Ovary (tissue), 9 donors: ENCODE results near the gene SLC9A9. TPM values are rescaled to one million over a fixed set of nuclear protein-coding genes. Genes with fewer than 3 reads are reported as not detected.

ENCODE experiments used
- DNase-seq, 5 donors: peaks; one replicate each; pipeline ENCODE4 v3.0.0-alpha.2; 2019 to 2020
- H3K27ac ChIP-seq, 2 donors: fragments of 200-600 bp; one replicate each; pipeline versions ENCODE4 v1.5.1 to v1.8.0; 2019 to 2022
- H3K27me3 ChIP-seq: fragments of 200-600 bp; one replicate; pipeline ENCODE4 v1.8.0; 2022
- H3K36me3 ChIP-seq: fragments of 200-600 bp; sonication (generic); one replicate; pipeline ENCODE4 v1.5.1; 2019
- H3K4me1 ChIP-seq: one replicate; pipeline ENCODE4 v1.8.1; 2013; ENCODE audit warnings: mild to moderate bottlenecking, moderate library complexity; ENCODE audit not compliant: insufficient read depth
- H3K4me3 ChIP-seq: fragments of 200-600 bp; sonication (generic); one replicate; pipeline ENCODE4 v1.5.1; 2017
- H3K9me3 ChIP-seq, 2 donors: fragments of 200-600 bp in 1 of 2; sonication (generic) in 1 of 2; one replicate each; pipeline versions ENCODE4 v1.5.1 to v1.8.1; 2013 to 2019; ENCODE audit warnings: mild to moderate bottlenecking in 1 of 2, moderate library complexity in 1 of 2
- CTCF ChIP-seq, 3 donors: fragments of 450-650 bp in 2 of 3; fragments of 200-600 bp in 1 of 3; IDR thresholded peaks; one replicate each; pipeline versions ENCODE4 v1.5.1 to v1.8.0; 2016 to 2022; ENCODE audit warnings: antibody characterized with exemption in 3 of 3, mild to moderate bottlenecking in 1 of 3
- EP300 ChIP-seq: sonication (generic); formaldehyde crosslinking; IDR thresholded peaks from one replicate; pipeline ENCODE4 v1.6.1; 2017; ENCODE audit warnings: antibody characterized with exemption
- POLR2A ChIP-seq: fragments of 450-650 bp; IDR thresholded peaks from one replicate; pipeline ENCODE4 v1.6.1; 2017; ENCODE audit warnings: antibody characterized with exemption, mild to moderate bottlenecking, moderate library complexity
- WGBS, 3 donors: extraction: QIAGEN DNeasy Blood & Tissue Kit in 1 of 3; methylation state at CpG; one replicate each; pipeline versions ENCODE4 v1.1.5 to v1.1.7; 2013 to 2017; 5-methylcytosine and 5-hydroxymethylcytosine counted together
- intact Hi-C, 4 donors: fragments of 100-400 bp; cut with DNase I; formaldehyde crosslinking; loops; one replicate each; pipeline versions ENCODE4 v1.11.0 to v1.15.1; 2022 to 2023
- polyA plus RNA-seq, 2 donors: library from polyadenylated mRNA; stranded (reverse); fragments of 200-250 nt in 1 of 2; fragments of 350-450 nt in 1 of 2; fragmentation: Illumina TruSeq in 1 of 2; extraction: RNeasy Lipid Tissue Mini Kit (QIAGEN cat#74804) in 1 of 2; gene quantifications; one replicate each; pipeline ENCODE4 v1.2.3, GENCODE V29; 2013 to 2014
- total RNA-seq, 7 donors: library from RNA; depleted of rRNA in 2 of 7; stranded (reverse); fragments of >200 nt in 2 of 7; fragmentation: NEBNext Ultra II Directional in 3 of 7; extraction: Animal tissue kit (Norgen Biotek cat#: 25700) in 3 of 7; gene quantifications; one replicate each; pipeline versions ENCODE4 v1.1.0 to v1.2.4, GENCODE V29; 2016 to 2023
- donor health status: DM: no; HTN: no; CAD: no; lungs with moderate emphysema.
- donor health status: DM: no; HTN: no; CAD: no.
- donor health status: Bipolar disorder and iron deficiency.
- donor health status: DM: yes; HTN: yes; CAD: no.
- donor health status: DM: no; HTN: no; CAD: no.
- donor health status: DM: yes; HTN: yes; CAD: no.

SLC9A9 gene
- total and polyA plus RNA-seq, 9 donors: 7.0 to 22.7 (median 13.5) TPM

- TF ChIP-seq POLR2A (no peak), CTCF (IDR thresholded peaks at IDR 0.05) (no peak), EP300 (no peak)
- intact Hi-C loops: no loop called here
- no peak overlapping the region for H3K4me3 ChIP-seq
- WGBS, 3 donors: 92 to 93% (median 93%) methylated on average over 2 of the region's 2 CpGs
- no peak overlapping the region for H3K27ac ChIP-seq
- no peaks in the 10 kb centered on the region for H3K9me3 ChIP-seq
- no peaks in the 10 kb centered on the region for H3K27me3 ChIP-seq
- DNase-seq: no peak
- no peaks in the 10 kb centered on the region for H3K36me3 ChIP-seq
- H3K4me1 ChIP-seq: no peaks in the 10 kb centered on the region
Observed at GRCh38 chr3:143384076-143384475, 464.2 kb downstream of the SLC9A9 start.

- DNase-seq: no peak
- intact Hi-C loops: no loop called here
- Histone ChIP-seq H3K27ac (no peak overlapping the region), H3K27me3 (no peaks in the 10 kb centered on the region), H3K36me3 (no peaks in the 10 kb centered on the region), H3K4me1 (no peaks in the 10 kb centered on the region), H3K4me3 (no peak overlapping the region), H3K9me3 (no peaks in the 10 kb centered on the region)
- TF ChIP-seq POLR2A: no peak
- TF ChIP-seq EP300: no peak
- no peak for TF ChIP-seq CTCF (IDR thresholded peaks at IDR 0.05)
Observed at GRCh38 chr3:143383421-143383820, 464.8 kb downstream of the SLC9A9 start.

GRCh38 chr3:143382816-143383215, 465.5 kb downstream of the SLC9A9 start:
- Histone ChIP-seq H3K36me3 (no peaks in the 10 kb centered on the region), H3K27ac (no peak overlapping the region), H3K27me3 (no peaks in the 10 kb centered on the region), H3K4me1 (no peaks in the 10 kb centered on the region), H3K9me3 (no peaks in the 10 kb centered on the region), H3K4me3 (no peak overlapping the region)
- TF ChIP-seq POLR2A (no peak), EP300 (no peak), CTCF (IDR thresholded peaks at IDR 0.05) (no peak)
- intact Hi-C loops: no loop called here
- WGBS, 3 donors: 89 to 98% (median 97%) methylated on average over 1 of the region's 1 CpG
- DNase-seq: no peak

GRCh38 chr3:143380449-143380848, 467.8 kb downstream of the SLC9A9 start:
- Histone ChIP-seq H3K4me3 (no peak overlapping the region), H3K27ac (no peak overlapping the region), H3K27me3 (no peaks in the 10 kb centered on the region), H3K4me1 (no peaks in the 10 kb centered on the region), H3K36me3 (no peaks in the 10 kb centered on the region), H3K9me3 (no peaks in the 10 kb centered on the region)
- no peak for DNase-seq
- intact Hi-C loops: no loop called here
- no peak for TF ChIP-seq EP300
- TF ChIP-seq POLR2A: no peak

GRCh38 chr3:143375698-143376097, 472.6 kb downstream of the SLC9A9 start:
- Histone ChIP-seq H3K4me3 (no peak overlapping the region), H3K9me3 (no peaks in the 10 kb centered on the region), H3K27ac (no peak overlapping the region), H3K36me3 (no peaks in the 10 kb centered on the region), H3K27me3 (no peaks in the 10 kb centered on the region), H3K4me1 (no peaks in the 10 kb centered on the region)
- TF ChIP-seq CTCF (IDR thresholded peaks at IDR 0.05) (no peak), POLR2A (no peak), EP300 (no peak)
- WGBS, 3 donors: 100% methylated on average over 1 of the region's 1 CpG
- intact Hi-C loops: no loop called here
- DNase-seq: no peak
